ENCODE data around the gene PERM1.
"Not testable (repeated sequence)": the region's sequence is repeated elsewhere in the genome, so short reads cannot be mapped to it uniquely, and the experiment has no call there.

Gene PERM1

DNA sequence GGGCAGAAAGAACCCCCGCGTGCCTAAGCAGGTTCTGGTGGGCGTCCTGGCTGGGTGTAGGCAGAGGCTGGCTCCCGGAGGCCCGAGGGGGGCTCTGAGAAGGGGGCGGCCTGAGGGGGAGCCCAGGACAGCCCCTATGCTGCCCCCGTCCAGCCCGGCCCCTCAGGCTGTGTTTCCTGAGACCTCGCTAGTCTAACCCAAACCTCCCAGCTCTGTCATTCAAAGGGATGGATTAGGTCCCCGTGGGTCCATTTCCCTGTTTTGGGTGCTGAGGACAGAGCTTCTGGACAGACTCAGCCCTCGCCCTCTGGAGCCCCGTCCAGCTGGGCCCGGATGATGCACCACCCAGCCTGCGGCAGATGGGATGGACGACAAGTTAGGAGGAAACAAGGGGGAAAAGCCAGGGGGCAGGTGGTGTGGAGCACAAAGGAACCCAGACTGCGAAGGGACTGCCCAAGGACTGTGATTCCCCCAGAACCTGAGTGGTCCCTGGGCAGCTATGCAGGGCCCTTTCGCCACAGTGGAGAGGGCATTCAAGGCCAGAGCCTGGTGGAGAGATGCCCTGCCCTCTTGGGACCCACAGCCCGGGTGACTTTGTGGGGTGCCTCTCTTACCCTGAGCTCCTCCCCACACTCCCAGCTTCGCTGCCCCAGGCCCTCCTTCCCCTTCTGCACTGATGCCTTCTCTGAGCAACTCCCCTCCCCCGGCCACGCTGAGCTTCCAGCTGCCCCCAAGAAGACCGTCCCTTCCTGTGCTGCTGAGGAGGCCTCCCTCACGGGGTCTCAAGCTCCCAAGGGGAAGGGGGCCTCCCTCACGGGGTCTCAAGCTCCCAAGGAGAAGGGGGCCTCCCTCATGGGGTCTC, 15.2 kb upstream of the PERM1 start:
- peaks cover 8% of the 10 kb centered on the region; the same call in 1 of the 2 replicates for H3K27me3 ChIP-seq (ENCODE audit: control insufficient read depth, low read length)
- no peaks in the 10 kb centered on the region for H3F3A ChIP-seq (ENCODE audit: control insufficient read depth, insufficient read depth)
- TF ChIP-seq, protein P1, sequence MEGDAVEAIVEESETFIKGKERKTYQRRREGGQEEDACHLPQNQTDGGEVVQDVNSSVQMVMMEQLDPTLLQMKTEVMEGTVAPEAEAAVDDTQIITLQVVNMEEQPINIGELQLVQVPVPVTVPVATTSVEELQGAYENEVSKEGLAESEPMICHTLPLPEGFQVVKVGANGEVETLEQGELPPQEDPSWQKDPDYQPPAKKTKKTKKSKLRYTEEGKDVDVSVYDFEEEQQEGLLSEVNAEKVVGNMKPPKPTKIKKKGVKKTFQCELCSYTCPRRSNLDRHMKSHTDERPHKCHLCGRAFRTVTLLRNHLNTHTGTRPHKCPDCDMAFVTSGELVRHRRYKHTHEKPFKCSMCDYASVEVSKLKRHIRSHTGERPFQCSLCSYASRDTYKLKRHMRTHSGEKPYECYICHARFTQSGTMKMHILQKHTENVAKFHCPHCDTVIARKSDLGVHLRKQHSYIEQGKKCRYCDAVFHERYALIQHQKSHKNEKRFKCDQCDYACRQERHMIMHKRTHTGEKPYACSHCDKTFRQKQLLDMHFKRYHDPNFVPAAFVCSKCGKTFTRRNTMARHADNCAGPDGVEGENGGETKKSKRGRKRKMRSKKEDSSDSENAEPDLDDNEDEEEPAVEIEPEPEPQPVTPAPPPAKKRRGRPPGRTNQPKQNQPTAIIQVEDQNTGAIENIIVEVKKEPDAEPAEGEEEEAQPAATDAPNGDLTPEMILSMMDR (IDR thresholded peaks at IDR 0.05; ENCODE audit: low read depth, low read length, poor library complexity, severe bottlenecking), result no peak
- no peak for TF ChIP-seq EZH2phosphoT487 (IDR thresholded peaks at IDR 0.05; ENCODE audit: borderline replicate concordance, low read length)
- peaks cover 1% of the 10 kb centered on the region; the same call in 1 of the 2 replicates for H3K4me1 ChIP-seq (ENCODE audit: control insufficient read depth, low read length)
- H4K20me1 ChIP-seq (ENCODE audit: control insufficient read depth, insufficient read depth, low read depth, low read length), result no peaks in the 10 kb centered on the region
- no peaks in the 10 kb centered on the region for H3K9me3 ChIP-seq (ENCODE audit: control insufficient read depth, insufficient read depth, low read length)
- no peaks in the 10 kb centered on the region for H3K79me2 ChIP-seq (ENCODE audit: control insufficient read depth, low read length)
- H3K36me3 ChIP-seq (ENCODE audit: control insufficient read depth, low read length), result no peaks in the 10 kb centered on the region
- no peaks in the 10 kb centered on the region for H3K9me2 ChIP-seq (replicated peaks; ENCODE audit: control insufficient read depth, low read length)
- H3K27ac ChIP-seq (ENCODE audit: low read depth, low read length), result no peak overlapping the region
- no peak overlapping the region for H3K4me3 ChIP-seq (ENCODE audit: low read length)
- H3K4me2 ChIP-seq (ENCODE audit: low read length), result no peak overlapping the region

DNA sequence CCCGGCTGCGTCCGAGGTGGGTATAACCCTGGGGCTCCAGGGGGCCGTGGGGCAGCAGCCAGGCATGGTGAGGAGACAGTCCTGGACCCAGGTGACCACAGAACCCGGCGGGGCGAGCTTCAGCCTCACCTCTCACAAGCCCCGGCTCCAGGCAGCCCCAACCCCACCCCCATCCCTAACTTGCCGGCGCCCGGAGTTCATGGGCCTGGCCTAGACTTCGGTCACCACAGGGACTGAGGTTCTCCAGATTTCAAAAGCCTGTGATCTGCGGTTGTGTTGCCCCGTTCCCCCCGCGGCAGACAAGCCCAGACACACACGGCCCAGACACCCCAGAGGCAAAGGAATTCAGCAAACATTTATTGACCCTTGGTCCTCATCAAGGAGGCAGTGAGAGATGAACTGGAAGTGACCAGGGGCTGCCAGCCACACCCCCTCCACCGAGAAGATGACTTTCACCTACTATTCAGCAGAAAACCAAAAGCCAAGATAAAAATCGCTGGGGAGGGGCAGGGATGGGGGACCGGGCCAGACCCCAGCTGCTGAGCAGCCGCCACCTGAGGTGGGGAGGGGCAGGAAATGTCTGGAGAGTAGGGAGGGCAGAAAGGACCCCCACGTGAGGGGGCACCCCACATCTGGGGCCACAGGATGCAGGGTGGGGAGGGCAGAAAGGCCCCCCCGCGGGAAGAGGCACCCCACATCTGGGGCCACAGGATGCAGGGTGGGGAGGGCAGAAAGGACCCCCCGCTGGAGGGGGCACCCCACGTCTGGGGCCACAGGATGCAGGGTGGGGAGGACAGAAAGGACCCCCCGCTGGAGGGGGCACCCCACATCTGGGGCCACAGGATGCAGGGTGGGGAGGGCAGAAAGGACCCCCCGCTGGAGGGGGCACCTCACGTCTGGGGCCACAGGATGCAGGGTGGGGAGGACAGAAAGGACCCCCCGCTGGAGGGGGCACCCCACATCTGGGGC, 14.1 kb upstream of the PERM1 start:
- H3K4me2 ChIP-seq (ENCODE audit: low read length), result no peak overlapping the region
- no peaks in the 10 kb centered on the region for H3F3A ChIP-seq (ENCODE audit: control insufficient read depth, insufficient read depth)
- no peaks in the 10 kb centered on the region for H3K9me3 ChIP-seq (ENCODE audit: control insufficient read depth, insufficient read depth, low read length)
- TF ChIP-seq, protein P1 (IDR thresholded peaks at IDR 0.05; ENCODE audit: low read depth, low read length, poor library complexity, severe bottlenecking), result no peak
- no peak for TF ChIP-seq EZH2phosphoT487 (IDR thresholded peaks at IDR 0.05; ENCODE audit: borderline replicate concordance, low read length)
- H3K4me3 ChIP-seq (ENCODE audit: low read length), result no peak overlapping the region
- no peaks in the 10 kb centered on the region for H3K79me2 ChIP-seq (ENCODE audit: control insufficient read depth, low read length)
- no peaks in the 10 kb centered on the region for H3K4me1 ChIP-seq (ENCODE audit: control insufficient read depth, low read length)
- H4K20me1 ChIP-seq (ENCODE audit: control insufficient read depth, insufficient read depth, low read depth, low read length), result no peaks in the 10 kb centered on the region
- peaks cover 8% of the 10 kb centered on the region; the same call in 1 of the 2 replicates for H3K27me3 ChIP-seq (ENCODE audit: control insufficient read depth, low read length)
- no peak overlapping the region for H3K27ac ChIP-seq (ENCODE audit: low read depth, low read length)
- no peaks in the 10 kb centered on the region for H3K9me2 ChIP-seq (replicated peaks; ENCODE audit: control insufficient read depth, low read length)
- no peaks in the 10 kb centered on the region for H3K36me3 ChIP-seq (ENCODE audit: control insufficient read depth, low read length)

DNA sequence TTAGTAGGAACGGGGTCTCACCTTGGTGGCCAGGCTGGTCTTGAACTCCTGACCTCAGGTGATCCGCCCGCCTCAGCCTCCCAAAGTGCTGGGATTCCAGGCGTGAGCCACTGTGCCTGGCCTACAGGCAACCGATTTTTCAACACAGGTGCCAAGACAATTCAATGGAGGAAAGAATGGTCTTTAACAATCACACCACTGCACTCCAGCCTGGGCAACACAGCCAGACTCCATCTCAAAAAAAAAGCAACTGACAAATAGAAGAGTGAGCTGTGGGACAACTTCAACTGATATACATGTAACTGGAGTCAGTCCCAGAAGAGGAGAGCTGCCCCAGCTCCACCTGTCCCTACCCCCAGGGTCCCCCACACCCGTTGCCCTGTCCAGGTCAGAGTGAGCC, 12.7 kb upstream of the PERM1 start:
- not testable (repeated sequence) for H3K9me2 ChIP-seq (replicated peaks; ENCODE audit: control insufficient read depth, low read length); H3K4me2 ChIP-seq (ENCODE audit: low read length); H3K27me3 ChIP-seq (ENCODE audit: control insufficient read depth, low read length); H3K4me3 ChIP-seq (ENCODE audit: low read length); H3K27ac ChIP-seq (ENCODE audit: low read depth, low read length); H4K20me1 ChIP-seq (ENCODE audit: control insufficient read depth, insufficient read depth, low read depth, low read length); H3K4me1 ChIP-seq (ENCODE audit: control insufficient read depth, low read length); H3K36me3 ChIP-seq (ENCODE audit: control insufficient read depth, low read length); H3K9me3 ChIP-seq (ENCODE audit: control insufficient read depth, insufficient read depth, low read length); H3F3A ChIP-seq (ENCODE audit: control insufficient read depth, insufficient read depth); H3K79me2 ChIP-seq (ENCODE audit: control insufficient read depth, low read length)

Data from DOHH2 (cell line).